ENCODE measurements around the gene IMPA2. TPM values are rescaled to one million over a fixed set of nuclear protein-coding genes. Genes with fewer than 3 reads are reported as not detected.

IMPA2 gene
- total and polyA plus RNA-seq, 2 of the 13 experiments (the other 11 are each of a cell fraction or from before 2014, with no cell fraction given), result 37.8 to 71.8 TPM

DNA sequence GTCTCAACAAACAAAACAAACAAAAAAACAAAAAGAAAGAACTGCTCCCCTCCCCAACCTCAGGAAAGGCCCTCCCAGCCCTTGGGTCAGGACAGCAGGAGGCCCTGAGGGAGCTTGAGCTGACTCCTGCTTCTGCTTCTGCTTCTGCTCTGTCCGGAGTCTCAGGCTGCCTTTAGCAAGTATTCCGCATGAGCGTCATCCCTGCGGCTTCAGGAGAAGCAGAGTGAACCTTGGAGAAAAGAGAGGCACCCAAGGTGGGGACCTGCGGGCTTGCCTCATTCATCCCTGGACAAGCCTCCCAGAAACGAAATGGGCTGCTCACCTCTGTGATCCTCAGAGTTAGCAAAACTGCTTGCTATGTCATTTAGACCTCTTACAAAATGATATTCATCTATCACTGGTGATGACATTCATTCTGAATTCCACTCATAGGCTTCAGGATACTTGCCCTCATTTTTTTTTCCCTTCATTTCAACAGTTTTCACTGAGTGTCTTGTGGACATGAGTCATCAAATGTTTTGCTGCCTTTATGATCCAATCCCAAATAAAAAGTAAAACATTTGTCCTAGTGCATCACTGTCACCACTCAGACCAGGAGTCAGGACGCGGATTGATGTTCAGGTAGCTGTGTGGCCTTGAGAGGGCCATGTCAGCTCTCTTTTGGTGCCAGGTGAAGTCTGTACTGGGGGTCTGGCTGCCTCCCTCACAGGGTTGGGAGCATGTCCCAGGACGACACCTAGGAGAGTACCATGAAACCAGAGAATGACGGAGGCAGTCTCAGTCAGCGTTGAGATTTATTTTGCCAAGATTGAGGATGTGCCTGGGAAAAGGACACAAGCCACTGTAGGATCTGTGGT is 51.7 kb downstream of the IMPA2 start:
- CTCF ChIA-PET (ENCODE audit: low intra/inter-chr PET ratio, low total read pairs), result no interaction called here
- 92% methylated on average over 10 of the region's 11 CpGs for WGBS (ENCODE audit: low lambda C conversion rate)

More for the DNA sequence above, 51.7 kb downstream of the IMPA2 start:
- no peak for FAIRE-seq
- POLR2A ChIA-PET, result no interaction called here
- Histone ChIP-seq H3K27me3 (ENCODE audit: control insufficient read depth in 1 of 2, insufficient read depth in 2 of 2, low read length in 2 of 2) (peaks cover 0 to under 1% of the 10 kb centered on the region in 2 experiments; a peak in 1 of 5 replicates), H4K20me1 (ENCODE audit: insufficient read depth, low read length) (no peaks in the 10 kb centered on the region), H3K36me3 (replicated peaks in 1 of 2; ENCODE audit: control insufficient read depth in 1 of 2, insufficient read depth in 2 of 2, low read length in 2 of 2) (peaks cover 6 to 24% of the 10 kb centered on the region in 2 experiments; a peak in 4 of 5 replicates), H3K4me2 (ENCODE audit: low read depth, low read length) (no peak overlapping the region), H3K27ac (ENCODE audit: extremely low read length, insufficient read depth, low read length) (no peak overlapping the region), H3K4me3 (replicated peaks in 1 of 3; ENCODE audit: insufficient read depth in 1 of 3, low read depth in 2 of 3, low read length in 3 of 3) (no peak overlapping the region), H3K9me3 (ENCODE audit: low read length) (no peaks in the 10 kb centered on the region), H3K9ac (ENCODE audit: insufficient read depth, low read depth, low read length) (no peak overlapping the region), H3K4me1 (ENCODE audit: insufficient read depth, low read length) (peaks cover 12% of the 10 kb centered on the region; the same call in 1 of the 2 replicates), H3K79me2 (ENCODE audit: insufficient read depth, low read length) (no peaks in the 10 kb centered on the region), H2AFZ (ENCODE audit: low read length) (no peak overlapping the region)
- intact Hi-C loops (cut with micrococcal nuclease; ENCODE audit: unreplicated experiment), result no loop called here
- no peak for DNase-seq (ENCODE audit: low spot score)
- ATAC-seq, result no peak
- in situ Hi-C loops (cut with HindIII; ENCODE audit: extremely low pct_ligation_motif_present, low pct_unique_long_range_greater_than_20kb), result no loop called here
- TF ChIP-seq HOXA7 (CRISPR knock-in tag; IDR thresholded peaks at IDR 0.05), result no peak
- TF ChIP-seq, protein P1, sequence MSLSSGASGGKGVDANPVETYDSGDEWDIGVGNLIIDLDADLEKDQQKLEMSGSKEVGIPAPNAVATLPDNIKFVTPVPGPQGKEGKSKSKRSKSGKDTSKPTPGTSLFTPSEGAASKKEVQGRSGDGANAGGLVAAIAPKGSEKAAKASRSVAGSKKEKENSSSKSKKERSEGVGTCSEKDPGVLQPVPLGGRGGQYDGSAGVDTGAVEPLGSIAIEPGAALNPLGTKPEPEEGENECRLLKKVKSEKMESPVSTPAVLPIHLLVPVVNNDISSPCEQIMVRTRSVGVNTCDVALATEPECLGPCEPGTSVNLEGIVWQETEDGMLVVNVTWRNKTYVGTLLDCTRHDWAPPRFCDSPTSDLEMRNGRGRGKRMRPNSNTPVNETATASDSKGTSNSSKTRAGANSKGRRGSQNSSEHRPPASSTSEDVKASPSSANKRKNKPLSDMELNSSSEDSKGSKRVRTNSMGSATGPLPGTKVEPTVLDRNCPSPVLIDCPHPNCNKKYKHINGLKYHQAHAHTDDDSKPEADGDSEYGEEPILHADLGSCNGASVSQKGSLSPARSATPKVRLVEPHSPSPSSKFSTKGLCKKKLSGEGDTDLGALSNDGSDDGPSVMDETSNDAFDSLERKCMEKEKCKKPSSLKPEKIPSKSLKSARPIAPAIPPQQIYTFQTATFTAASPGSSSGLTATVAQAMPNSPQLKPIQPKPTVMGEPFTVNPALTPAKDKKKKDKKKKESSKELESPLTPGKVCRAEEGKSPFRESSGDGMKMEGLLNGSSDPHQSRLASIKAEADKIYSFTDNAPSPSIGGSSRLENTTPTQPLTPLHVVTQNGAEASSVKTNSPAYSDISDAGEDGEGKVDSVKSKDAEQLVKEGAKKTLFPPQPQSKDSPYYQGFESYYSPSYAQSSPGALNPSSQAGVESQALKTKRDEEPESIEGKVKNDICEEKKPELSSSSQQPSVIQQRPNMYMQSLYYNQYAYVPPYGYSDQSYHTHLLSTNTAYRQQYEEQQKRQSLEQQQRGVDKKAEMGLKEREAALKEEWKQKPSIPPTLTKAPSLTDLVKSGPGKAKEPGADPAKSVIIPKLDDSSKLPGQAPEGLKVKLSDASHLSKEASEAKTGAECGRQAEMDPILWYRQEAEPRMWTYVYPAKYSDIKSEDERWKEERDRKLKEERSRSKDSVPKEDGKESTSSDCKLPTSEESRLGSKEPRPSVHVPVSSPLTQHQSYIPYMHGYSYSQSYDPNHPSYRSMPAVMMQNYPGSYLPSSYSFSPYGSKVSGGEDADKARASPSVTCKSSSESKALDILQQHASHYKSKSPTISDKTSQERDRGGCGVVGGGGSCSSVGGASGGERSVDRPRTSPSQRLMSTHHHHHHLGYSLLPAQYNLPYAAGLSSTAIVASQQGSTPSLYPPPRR (CRISPR knock-in tag; IDR thresholded peaks at IDR 0.05; ENCODE audit: borderline replicate concordance), result no peak
- TF ChIP-seq SRSF9 (IDR thresholded peaks at IDR 0.05; ENCODE audit: borderline replicate concordance, insufficient read depth, low read depth, low read length, poor library complexity, severe bottlenecking), result no peak
- no peak for TF ChIP-seq ATM (IDR thresholded peaks at IDR 0.05; ENCODE audit: borderline replicate concordance)
- BruUV-seq (replicated peaks), result no TSS peak

Measured in HepG2 (cell line).